NCI-H2196 (cell line): ENCODE results near the gene OBP2A.

Experiments used
- DNase-seq: peaks from one replicate; lab custom pipeline; 2025; ENCODE audit not compliant: unreplicated experiment; lab: John Stamatoyannopoulos, UW

OBP2A gene

DNA sequence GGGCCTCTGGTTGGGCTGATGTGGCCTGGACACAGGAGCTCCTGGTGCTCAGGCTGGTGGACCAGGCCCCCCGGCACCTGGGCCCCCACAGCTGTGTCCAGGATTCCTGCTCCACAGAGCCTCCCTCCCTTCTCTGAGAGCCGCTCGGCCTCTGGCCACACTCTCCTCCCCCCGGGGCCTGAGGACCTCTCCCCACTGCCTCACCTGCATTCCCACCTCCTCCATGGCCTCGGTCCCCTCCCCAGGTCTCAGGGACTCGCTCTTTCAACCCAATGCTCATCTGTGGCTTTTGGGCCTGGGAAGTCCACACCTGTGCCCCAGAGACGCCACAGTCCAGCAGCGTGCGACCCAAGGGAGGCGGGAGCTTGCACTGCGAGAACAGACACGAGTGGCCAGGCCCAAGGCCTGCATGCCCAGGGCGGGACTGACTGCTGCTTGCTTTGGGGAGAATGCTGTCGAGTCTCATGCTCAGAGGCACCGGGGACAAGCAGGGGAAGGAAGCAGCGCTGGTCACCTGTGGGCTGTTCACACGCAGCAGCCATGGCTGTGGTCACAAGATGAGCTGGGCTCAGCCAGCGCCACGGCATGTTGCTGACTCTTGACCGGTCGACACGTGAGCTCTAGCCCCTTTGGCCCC, 30.2 kb downstream of the OBP2A start:
- DNase-seq = no peak

DNA sequence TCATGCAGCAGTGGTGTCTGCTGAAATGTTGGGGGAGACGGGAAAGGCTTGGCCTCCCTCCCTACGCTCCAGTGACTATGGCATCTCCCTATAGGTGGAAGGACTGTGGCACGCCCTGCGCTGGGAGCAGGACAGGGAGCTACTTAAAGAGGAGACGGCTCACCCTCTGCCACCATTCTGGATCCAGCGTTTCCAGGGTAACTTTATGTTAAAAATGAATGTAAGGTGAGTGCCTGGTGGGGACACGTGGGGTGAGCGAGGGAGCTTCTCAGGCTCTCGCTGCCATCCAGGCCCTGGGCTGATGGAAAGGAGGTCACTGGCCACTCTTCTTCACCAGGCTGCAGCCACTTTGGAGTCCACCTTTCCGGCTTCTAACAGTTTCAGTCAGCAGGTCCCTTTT, 31.3 kb downstream of the OBP2A start:
- DNase-seq = no peak

DNA sequence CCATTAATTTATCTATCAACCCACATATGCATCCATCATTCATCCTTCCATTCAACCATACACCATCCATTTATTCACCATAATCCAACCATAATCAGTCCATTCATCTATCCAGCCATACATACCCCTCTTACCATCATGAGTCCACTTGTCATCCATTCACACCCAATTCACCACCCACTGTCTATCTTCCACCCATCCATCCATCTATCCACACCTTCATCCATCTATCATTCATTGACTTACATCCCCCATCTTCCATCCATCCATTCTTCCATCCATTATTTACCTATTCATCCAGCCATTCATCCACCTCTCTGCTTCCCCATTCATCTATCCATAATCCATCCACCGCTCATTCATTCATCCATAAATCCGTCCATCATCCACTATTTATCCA, 33.4 kb downstream of the OBP2A start:
- DNase-seq = no peak

DNA sequence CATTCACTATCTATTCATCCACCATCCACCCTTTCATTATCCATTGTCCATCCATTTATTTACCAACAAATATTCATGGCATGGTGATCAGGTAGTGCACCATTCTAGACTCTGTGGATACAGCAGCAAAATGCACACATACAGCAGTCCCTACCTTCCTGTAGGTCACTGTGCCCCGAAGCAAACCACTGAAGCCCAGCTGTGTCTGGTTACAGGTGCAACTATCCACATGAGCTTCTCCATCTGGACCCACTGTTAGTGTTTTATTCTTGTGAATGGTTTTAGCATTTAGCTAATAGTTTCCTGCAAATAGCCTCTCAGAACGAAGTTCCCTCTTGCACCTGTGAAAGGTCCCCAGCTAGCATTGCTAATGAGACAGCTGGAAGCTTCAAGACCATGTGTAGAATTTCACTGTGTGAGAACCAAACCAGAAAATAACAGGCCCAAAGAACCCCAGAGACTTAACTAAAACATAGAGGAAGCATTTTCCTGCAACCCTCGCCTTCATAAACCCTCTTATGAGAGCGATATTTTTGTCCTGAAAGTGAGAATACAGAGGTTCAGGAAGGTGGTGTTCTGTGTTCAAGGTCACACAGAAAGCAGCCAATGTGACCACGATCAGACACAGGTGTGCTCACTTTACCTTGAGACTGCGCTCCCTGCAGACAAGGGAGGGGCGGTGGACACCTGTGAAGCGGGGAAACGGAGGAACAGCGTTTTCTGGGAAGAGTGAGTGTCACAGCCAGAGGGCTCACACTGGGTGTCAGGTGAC, 34.1 kb downstream of the OBP2A start:
- no peak for DNase-seq

DNA sequence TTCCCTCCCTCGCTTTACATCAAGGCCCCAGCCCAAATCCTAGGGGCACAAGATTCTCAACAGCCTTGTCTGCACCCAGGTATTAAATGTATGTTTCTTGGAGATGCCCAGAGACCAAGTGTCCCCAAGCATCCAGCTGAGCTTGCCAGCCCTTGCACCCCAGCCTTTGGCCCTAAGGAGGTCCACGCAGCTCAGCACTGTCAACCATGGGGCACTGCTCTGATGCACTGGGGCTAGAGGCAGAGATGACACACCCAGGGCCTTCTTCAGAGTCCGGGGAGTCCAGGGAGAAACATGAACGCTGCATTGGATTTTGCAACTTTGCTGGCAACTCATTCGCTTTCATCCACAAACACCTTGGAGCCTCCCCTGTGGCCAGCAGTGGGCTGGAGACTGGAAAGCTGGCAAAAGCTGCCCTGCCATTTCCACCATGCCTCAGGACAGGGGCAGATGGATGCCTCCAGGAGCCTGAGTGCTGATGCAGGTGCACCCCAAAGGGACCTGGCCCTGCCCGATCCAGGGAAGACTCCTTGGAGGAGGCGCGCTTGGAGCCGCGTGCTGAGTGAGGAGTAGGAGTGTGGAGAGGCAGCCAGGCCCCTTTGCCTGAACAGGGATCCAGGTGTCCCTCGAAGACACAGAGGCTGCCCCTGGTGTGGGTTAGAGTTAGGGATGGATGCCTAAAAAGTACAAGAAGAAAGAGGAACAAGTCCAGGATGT, 34.9 kb downstream of the OBP2A start:
- no peak for DNase-seq

DNA sequence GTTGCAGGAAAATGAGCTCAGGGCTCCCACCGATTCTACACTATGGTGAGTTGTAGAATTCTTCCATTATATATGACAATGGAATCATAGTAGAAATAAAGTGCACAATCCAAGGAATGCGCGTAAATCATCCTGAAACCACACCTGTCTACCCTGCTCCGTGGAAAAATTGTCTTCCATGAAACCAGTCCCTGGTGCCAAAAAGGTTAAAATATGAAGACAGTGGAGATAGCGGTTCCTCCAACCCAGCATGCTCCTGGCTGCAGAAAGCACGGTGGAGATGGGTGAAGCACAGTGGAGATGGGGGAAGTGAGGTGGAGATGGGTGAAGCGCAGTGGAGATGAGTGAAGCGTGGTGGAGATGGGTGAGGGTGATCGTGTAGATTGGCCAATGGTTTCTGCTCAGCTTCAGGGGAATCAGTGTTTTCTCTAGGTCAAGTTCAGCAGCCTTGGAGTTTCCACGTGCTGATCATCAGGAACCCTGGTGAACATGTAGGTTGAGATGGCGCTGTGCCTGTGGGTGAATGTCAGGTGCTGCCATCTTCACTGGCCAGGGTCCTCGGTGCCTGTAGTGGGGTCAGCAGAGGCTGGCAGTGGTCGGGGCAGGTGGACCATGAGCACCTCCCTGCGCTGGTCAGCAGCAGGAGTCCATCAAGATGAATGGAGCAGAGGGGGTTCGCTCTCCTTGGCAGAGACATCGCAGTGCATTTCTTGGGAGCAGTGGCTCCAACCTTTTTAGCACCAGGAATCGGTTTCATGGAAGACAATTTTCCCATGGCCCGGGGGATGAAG, 35.9 kb downstream of the OBP2A start:
- no peak for DNase-seq

DNA sequence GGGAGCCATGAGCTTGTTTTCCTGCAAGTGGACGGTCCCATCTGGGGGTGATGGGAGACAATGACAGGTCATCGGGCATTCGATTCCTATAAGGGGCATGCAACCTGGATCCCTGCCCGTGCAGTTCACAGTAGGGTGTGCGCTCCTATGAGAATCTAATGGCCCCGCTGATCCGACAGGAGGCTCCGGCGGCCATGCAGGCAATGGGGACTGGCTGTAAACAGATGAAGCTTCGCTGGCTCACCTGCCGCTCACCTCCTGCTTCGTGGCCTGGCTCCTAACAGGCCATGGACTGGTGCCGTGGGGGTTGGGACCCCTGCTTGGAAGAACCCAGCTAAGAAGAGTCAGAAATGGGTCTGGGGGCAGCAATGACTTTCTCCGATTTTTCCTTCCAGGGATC, 36.6 kb downstream of the OBP2A start:
- no peak for DNase-seq

DNA sequence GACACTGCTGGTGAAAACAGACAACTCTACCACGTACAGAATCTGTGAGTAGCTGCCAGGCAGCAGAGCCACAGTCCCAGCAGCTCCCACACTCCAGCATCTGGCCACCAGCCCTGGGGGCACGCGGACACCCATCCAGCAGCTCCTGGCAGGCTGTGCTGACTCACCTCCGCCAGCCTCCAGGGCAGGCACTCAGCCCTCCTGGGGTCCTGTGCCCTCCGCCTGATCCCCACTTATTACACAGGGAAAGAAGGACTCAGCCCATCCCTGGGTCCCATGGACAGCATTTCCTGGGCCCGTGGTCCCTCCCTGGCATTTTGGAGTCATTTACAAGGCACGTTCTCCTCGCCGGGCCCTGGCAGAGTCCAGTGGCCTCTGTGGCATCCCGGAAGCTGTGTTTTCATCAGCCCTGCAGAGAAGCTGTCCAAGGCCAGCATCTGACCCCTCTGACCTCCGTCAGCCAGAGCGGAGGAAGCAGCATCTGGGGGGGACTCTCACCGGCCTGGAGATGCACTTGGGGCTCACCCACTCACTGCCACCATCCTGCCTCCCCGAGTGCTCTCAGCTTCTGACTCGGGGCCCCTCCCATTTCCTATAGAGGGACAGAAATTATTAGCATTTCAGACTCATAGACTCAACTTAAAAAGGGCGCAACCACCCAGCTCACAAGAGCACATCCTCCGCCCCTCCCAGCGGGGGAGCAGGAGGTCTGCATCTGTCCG, 37.2 kb downstream of the OBP2A start:
- DNase-seq = no peak

DNA sequence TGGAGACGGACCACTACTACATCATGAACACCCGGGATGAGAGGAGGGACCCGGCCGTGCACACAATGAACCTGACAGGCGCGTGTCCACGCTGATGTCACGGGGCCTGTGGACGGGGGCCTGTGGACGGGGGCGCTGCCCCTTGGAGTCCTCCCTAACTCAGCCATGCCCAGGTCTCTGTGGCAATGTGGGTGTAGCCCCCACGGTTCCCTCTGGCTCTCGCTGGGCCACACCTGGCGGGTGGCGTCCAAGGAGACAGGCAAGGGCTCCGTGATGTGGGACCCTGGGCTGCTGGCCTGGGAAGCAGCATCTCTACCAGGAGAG, 37.7 kb downstream of the OBP2A start:
- no peak for DNase-seq

DNA sequence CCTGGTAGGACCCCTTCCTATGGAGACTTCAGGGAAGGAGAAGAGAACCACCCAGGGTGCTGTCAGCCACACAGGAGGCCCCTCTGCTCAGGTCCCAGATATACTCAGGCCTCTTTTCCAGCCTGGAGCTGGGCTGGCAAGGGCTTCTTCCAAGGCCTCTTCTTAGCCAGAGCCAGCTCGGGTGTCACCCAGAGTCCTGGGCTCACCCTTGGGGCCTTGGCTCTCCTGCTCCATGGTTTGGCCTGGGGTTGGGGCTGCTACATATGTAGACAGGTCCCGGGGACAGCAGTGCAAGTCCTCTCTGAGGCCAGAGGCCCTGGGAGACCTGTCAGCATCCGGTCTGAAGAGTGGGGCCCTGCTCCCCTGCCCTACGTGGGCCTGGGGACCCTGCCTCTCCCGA, 38.4 kb downstream of the OBP2A start:
- no peak for DNase-seq

DNA sequence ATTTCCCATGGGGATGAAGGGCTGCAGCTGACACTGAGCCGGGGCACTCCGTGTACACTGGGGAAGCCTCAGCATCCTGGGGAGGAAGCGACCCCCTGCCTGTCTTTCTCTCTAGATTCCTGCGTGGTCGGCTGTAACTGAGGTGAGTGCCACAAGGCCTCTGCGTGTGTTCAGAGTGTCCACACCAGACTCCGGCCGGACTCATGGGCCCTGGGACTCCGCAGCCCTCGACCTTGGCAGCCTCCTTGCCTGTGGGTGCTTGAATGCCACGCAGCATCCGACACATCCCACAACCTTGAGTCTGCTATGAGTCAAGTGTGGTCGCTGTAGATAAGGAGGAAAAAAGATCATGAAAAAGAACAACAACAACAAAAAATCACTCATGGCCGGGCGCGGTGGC, 39.0 kb downstream of the OBP2A start:
- no peak for DNase-seq

DNA sequence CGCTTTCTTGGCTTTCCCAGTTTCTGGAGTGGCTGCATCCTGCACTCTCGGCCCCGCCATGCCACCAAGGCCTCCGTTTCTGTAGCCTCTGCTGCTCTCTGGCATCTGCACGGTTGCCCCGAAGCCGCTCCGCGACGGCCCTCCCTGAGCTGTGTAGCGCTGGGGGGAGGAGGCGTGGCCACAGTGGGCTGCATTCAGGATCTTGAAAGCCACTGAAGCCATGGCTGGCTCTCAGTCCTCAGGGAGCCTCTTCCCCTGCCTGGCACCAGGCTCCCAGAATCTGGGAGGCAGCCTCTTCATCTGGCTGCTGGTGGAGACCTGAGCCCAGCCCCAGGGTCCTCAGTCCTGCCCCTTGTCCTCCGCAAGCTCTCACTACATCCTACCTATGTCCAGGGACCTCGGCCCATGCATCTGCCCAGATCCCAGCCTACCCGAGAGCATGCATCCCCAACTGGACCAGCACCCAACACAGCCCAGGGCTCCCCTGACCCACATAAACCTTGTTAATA, 40.7 kb downstream of the OBP2A start:
- DNase-seq = no peak

DNA sequence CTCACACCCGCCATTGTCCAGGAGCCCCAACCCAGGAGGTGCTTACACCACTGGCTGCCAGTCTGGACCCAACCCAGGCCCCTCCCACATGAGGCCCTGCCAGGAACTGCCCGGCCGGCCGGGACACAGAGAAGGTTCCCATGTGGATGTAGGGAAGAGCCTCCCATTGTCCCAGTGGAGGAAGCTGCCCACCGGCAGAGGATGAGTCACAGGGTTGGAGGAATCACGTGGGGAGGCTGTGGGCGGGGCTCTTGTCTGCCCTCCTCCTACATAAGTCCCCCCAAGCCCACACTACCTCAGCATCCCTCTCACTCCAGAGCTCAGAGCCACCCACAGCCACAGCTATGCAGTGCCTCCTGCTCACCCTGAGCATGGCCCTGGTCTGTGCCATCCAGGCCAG, 41.7 kb downstream of the OBP2A start:
- no peak for DNase-seq

DNA sequence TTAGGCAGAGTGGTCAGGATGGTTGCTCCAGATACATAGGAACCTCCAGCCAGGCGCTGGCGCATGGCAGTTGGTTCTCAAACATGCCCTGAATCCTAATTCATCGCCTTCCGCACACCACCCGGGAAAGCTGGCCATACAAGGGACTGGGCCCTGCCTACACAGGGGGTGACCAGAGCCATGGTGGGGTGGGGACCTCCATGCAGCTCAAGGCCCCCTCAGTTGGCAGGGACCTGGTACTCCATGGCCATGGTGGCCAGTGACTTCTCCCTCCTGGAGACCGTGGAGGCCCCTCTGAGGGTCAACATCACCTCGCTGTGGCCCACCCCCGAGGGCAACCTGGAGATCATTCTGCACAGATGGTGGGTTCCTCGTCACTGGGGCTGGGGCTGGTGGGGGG, 42.4 kb downstream of the OBP2A start:
- DNase-seq = no peak

DNA sequence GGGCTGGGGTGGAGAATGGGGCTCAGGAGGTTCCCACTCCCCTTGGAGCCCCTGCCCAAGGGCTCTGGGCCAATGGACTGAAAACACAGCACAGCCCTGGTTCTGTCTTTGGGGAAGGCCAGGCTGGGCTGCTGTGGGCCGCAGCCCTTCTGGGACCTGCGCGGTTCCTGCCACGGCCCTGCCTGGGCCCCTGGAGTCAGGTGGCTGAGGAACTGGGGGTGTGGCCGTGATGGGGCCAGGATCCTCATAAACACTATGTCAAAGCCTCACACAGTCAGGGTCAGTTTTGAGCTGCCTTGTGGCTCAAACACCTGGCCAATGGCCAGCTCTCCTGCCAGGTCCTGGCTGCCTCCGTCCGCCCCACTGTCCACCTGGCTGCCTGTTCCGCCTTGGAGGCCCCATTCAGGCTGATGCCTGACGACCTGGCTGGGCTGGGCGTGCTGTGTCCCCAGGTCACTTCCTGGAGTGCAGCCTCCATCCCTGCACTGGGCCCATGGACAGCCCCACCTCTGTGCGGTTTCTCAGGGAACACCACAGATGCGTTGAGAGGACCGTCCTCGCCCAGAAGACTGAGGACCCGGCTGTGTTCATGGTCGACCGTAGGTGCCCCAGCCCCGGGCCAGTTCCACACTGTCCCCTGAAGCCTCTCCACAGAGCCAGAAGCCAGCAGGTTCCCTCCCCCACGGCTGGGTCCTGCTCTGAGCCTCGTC, 43.1 kb downstream of the OBP2A start:
- no peak for DNase-seq

DNA sequence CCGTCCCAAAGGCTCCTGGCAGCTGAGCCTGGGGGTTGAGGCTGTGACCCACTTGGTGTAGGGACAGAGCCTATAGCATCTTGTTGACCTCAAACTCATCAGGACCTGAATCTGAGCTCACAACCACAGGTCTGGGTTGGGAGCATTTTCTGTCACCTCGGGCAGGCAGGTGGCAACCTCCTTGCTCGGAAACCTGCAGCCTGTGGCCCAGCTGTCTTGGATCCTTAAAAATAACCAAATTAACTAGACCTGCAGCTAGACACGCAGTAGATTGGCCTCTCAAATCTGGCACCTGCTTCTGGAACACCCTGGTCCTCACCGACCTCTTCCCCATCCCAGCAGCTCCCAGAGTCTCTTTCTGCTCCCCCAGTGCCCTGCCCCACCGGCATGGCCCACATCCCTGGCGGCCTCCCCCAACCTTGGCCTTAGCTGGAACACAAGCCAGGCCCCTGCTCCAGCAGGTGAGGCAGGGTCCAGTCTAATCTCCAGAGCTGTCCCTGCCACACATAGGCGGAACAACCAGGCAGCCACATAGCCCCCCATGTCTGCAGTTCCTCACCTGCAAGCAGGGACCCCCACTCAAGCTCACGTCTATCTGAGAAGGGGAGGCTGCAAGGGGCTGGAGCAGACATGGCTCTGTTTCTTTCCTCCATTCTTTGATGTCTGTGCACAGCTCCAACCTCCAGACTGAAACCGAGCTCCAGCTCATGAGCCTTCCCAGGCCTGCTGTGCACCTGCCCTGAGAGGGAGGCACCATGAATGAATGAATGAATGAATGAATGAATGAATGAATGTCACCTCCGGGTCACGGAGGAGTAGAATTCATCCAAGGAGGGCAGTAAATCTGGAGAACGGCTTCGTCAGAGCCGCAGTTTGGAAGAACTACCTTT, 43.9 kb downstream of the OBP2A start:
- DNase-seq = no peak

DNA sequence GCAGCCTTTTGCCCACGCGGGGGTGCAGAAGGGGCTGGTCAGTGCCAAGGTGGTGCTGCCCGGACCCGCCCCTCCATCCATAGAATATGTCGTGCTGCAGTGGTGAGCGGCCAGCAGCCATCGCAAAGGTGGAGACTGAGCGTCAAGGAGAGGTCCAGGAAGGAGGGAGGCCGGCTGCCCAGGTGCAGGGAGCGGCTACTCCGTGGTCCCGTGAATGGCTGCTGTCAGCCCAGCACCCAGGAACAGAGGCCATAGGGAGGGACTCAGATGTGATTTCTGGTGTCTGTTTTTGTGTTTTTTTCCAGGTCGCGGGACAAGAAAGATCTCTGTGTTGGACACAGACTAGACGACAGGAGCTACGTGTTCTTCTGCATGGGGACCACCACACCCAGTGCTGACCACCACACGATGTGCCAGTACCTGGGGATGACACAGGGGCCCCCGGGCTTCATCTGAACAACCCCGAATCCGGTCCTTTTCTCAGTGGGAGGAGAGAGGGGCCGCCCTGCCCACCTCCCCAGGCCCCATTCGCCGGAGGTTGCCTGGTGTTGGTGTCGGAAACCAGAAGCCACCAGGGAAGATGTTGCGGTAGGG, 44.7 kb downstream of the OBP2A start:
- no peak for DNase-seq

DNA sequence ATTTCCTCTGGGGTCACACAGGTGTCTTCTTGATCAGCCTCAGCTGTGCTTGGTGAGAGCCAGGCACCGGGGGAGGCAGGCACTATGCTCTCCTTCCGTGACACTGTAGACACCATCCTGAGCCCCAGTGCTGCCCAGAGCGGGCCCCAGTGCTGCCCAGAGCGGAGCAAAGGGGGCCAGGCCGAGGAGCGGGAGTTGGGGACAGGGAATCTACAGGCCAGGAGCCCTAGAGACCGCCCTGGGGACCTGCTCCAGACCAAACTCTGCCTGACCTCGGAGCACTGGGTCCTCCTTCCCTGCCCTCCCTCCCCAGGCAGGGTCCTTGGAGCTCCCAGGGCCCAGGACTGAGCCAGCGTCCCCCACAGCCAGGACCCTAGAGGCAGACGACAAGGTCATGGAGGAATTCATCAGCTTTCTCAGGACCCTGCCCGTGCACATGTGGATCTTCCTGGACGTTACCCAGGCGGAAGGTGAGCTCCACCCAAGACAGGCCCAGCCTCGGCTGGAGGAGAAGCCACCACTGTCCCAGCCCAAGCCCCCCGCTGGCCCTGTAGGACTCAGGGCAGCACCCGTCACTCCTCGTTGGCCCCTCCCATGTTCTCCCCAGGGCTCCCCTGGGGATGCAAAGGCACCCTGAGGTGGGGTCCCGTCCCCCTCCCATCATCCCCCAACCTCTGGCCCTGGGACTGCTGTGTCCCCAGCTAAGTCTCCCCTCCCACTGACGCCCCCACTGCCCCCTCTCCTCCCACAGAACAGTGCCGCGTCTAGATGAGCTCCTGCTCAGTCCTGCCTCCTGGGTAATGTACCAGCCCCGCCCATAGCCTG, 45.8 kb downstream of the OBP2A start:
- no peak for DNase-seq
